T-helper 2 cell treated with Interferon-gamma antibody and Interleukin-4, amounts not matched to agents 5 μg/mL and 100 μg/mL, for 36 hours (primary cell): ENCODE results near the gene IL33.

Source experiments
- DNase-seq: peaks from one replicate; pipeline ENCODE4 v3.0.0; 2021; ENCODE audit warnings: low spot score
- H3K27ac Mint-ChIP-seq: one replicate; pipeline ENCODE4 v1.8.0; 2021; ENCODE audit warnings: mild to moderate bottlenecking, mixed read lengths
- H3K27me3 Mint-ChIP-seq: one replicate; pipeline ENCODE4 v1.8.0; 2021; ENCODE audit warnings: low read depth, mixed read lengths
- H3K36me3 Mint-ChIP-seq: one replicate; pipeline ENCODE4 v1.8.0; 2021; ENCODE audit warnings: low read depth, mixed read lengths
- H3K4me1 Mint-ChIP-seq: one replicate; pipeline ENCODE4 v1.8.0; 2021; ENCODE audit warnings: low read depth, mixed read lengths
- H3K4me3 Mint-ChIP-seq: one replicate; pipeline ENCODE4 v1.8.0; 2022; ENCODE audit warnings: mild to moderate bottlenecking, moderate library complexity, mixed read lengths
- H3K9me3 Mint-ChIP-seq: one replicate; pipeline ENCODE4 v1.8.0; 2021; ENCODE audit warnings: mixed read lengths

IL33 gene

GRCh38 chr9:6229186-6229585, 13.6 kb downstream of the IL33 start:
- Mint-ChIP-seq H3K4me3 (no peak overlapping the region), H3K36me3 (no peaks in the 10 kb centered on the region), H3K9me3 (no peaks in the 10 kb centered on the region), H3K4me1 (no peaks in the 10 kb centered on the region), H3K27ac (no peak overlapping the region), H3K27me3 (peaks cover 7% of the 10 kb centered on the region)
- DNase-seq, result no peak

- no peak overlapping the region for H3K4me3 Mint-ChIP-seq
- H3K27ac Mint-ChIP-seq, result no peak overlapping the region
- no peak for DNase-seq
- no peaks in the 10 kb centered on the region for H3K4me1 Mint-ChIP-seq
- H3K9me3 Mint-ChIP-seq, result no peaks in the 10 kb centered on the region
- no peaks in the 10 kb centered on the region for H3K36me3 Mint-ChIP-seq
- H3K27me3 Mint-ChIP-seq, result peaks cover 7% of the 10 kb centered on the region
Observed at GRCh38 chr9:6229619-6230018, 14.0 kb downstream of the IL33 start.

- no peaks in the 10 kb centered on the region for H3K4me1 Mint-ChIP-seq
- DNase-seq, result no peak
- no peak overlapping the region for H3K27ac Mint-ChIP-seq
- H3K27me3 Mint-ChIP-seq, result peaks cover 6% of the 10 kb centered on the region
- no peaks in the 10 kb centered on the region for H3K9me3 Mint-ChIP-seq
- no peak overlapping the region for H3K4me3 Mint-ChIP-seq
- H3K36me3 Mint-ChIP-seq, result no peaks in the 10 kb centered on the region
Observed at GRCh38 chr9:6230037-6230780, 14.6 kb downstream of the IL33 start.

DNA sequence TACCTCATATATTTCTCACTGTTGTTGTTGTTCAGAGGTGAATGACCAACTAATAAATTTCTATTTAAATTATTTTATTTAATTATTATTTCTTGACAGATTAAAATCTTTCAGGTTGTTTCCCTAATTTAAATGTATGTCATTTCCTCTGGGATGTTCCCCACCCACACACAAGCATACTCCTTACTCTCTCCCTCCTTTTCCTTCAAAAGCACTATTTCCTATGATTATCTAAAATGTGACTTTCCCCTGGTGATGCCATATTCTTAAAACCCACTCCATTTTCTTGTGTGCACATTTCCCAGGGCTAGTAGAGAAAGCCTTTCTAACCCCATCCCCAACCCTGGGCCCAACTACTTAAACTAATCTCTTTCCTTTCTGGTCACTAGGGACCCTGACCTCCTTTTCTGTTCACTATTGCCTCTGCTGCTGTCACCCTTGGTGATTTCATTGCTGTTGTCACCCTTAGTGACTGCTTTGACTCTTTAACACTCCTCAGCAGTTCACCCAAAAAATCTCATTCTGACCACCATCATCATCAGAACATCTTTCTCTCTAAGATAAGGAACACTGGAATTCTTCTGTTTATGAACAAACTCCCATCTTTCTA, 16.8 kb downstream of the IL33 start:
- no peaks in the 10 kb centered on the region for H3K9me3 Mint-ChIP-seq
- H3K36me3 Mint-ChIP-seq, result no peaks in the 10 kb centered on the region
- H3K4me3 Mint-ChIP-seq, result no peak overlapping the region
- H3K27ac Mint-ChIP-seq, result no peak overlapping the region
- DNase-seq, result no peak
- H3K4me1 Mint-ChIP-seq, result no peaks in the 10 kb centered on the region
- peaks cover 2% of the 10 kb centered on the region for H3K27me3 Mint-ChIP-seq

- no peak for DNase-seq
- H3K27me3 Mint-ChIP-seq, result no peaks in the 10 kb centered on the region
- H3K36me3 Mint-ChIP-seq, result no peaks in the 10 kb centered on the region
- no peaks in the 10 kb centered on the region for H3K4me1 Mint-ChIP-seq
- H3K27ac Mint-ChIP-seq, result no peak overlapping the region
- H3K9me3 Mint-ChIP-seq, result no peaks in the 10 kb centered on the region
- H3K4me3 Mint-ChIP-seq, result no peak overlapping the region
Observed at GRCh38 chr9:6234014-6234413, 18.4 kb downstream of the IL33 start.

GRCh38 chr9:6237267-6237666, 21.7 kb downstream of the IL33 start:
- Mint-ChIP-seq H3K4me1 (no peaks in the 10 kb centered on the region), H3K36me3 (no peaks in the 10 kb centered on the region), H3K4me3 (no peak overlapping the region), H3K27me3 (no peaks in the 10 kb centered on the region), H3K9me3 (no peaks in the 10 kb centered on the region), H3K27ac (no peak overlapping the region)
- no peak for DNase-seq

DNA sequence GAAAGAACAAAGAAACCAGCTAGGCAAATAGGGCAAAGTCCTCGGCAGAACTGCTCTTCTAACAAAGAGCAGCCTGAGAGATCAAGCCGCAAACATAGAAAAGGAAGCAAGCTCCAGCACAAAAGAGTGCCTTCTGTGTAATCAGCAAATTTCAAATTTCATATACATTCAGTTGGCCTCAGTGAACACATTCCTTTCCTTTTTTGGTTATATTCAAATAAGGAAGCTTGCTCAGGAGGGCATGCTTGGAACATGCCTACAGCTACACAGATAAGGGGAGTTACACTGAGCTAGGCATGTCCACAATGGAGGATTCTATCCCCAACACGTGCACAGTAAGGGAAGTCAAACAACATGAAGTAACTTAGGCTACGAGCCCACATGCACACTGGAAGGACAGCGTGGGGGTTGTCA, 23.4 kb downstream of the IL33 start:
- Mint-ChIP-seq H3K27me3 (peaks cover 2% of the 10 kb centered on the region), H3K27ac (no peak overlapping the region), H3K4me1 (no peaks in the 10 kb centered on the region), H3K9me3 (no peaks in the 10 kb centered on the region), H3K36me3 (no peaks in the 10 kb centered on the region), H3K4me3 (no peak overlapping the region)
- DNase-seq, result no peak

GRCh38 chr9:6239694-6240093, 24.1 kb downstream of the IL33 start:
- no peaks in the 10 kb centered on the region for H3K9me3 Mint-ChIP-seq
- no peaks in the 10 kb centered on the region for H3K36me3 Mint-ChIP-seq
- no peak overlapping the region for H3K4me3 Mint-ChIP-seq
- no peak for DNase-seq
- H3K27me3 Mint-ChIP-seq, result peaks cover 6% of the 10 kb centered on the region
- H3K27ac Mint-ChIP-seq, result no peak overlapping the region
- no peaks in the 10 kb centered on the region for H3K4me1 Mint-ChIP-seq

GRCh38 chr9:6243746-6244145, 28.1 kb downstream of the IL33 start:
- no peaks in the 10 kb centered on the region for H3K36me3 Mint-ChIP-seq
- no peak overlapping the region for H3K4me3 Mint-ChIP-seq
- no peak overlapping the region for H3K27ac Mint-ChIP-seq
- H3K4me1 Mint-ChIP-seq, result no peaks in the 10 kb centered on the region
- H3K27me3 Mint-ChIP-seq, result peaks cover 8% of the 10 kb centered on the region
- peak; percentile 11 for DNase-seq
- H3K9me3 Mint-ChIP-seq, result no peaks in the 10 kb centered on the region

GRCh38 chr9:6247266-6247665, 31.7 kb downstream of the IL33 start:
- Mint-ChIP-seq H3K4me1 (no peaks in the 10 kb centered on the region), H3K9me3 (no peaks in the 10 kb centered on the region), H3K4me3 (no peak overlapping the region), H3K27me3 (peaks cover 8% of the 10 kb centered on the region), H3K27ac (no peak overlapping the region), H3K36me3 (no peaks in the 10 kb centered on the region)
- no peak for DNase-seq

- H3K9me3 Mint-ChIP-seq, result no peaks in the 10 kb centered on the region
- no peaks in the 10 kb centered on the region for H3K4me1 Mint-ChIP-seq
- no peak for DNase-seq
- H3K36me3 Mint-ChIP-seq, result no peaks in the 10 kb centered on the region
- peaks cover 7% of the 10 kb centered on the region for H3K27me3 Mint-ChIP-seq
- no peak overlapping the region for H3K4me3 Mint-ChIP-seq
- H3K27ac Mint-ChIP-seq, result no peak overlapping the region
Observed at GRCh38 chr9:6268826-6269397, 53.3 kb downstream of the IL33 start.

DNA sequence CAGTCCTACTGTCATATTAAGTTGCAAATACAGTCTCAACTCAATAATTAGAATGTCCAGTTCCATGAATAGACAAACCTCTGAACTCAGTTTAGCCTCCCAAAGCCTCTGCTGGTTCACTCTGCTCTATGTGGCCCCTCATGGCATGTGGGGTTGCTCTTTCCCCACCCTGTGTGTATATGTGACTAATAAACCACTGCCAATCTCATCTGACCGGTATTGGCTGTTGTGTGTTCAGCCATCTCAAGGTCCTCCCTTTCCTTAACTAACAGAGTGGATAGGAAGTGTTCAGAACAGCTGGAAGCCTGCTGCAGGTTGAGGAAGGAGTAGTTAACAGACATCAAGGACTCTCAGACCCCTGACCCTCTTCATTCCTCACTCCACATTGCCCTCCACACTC, 55.3 kb downstream of the IL33 start:
- H3K27me3 Mint-ChIP-seq, result peaks cover 15% of the 10 kb centered on the region
- no peaks in the 10 kb centered on the region for H3K4me1 Mint-ChIP-seq
- DNase-seq, result no peak
- no peak overlapping the region for H3K4me3 Mint-ChIP-seq
- no peaks in the 10 kb centered on the region for H3K36me3 Mint-ChIP-seq
- H3K27ac Mint-ChIP-seq, result no peak overlapping the region
- H3K9me3 Mint-ChIP-seq, result no peaks in the 10 kb centered on the region

DNA sequence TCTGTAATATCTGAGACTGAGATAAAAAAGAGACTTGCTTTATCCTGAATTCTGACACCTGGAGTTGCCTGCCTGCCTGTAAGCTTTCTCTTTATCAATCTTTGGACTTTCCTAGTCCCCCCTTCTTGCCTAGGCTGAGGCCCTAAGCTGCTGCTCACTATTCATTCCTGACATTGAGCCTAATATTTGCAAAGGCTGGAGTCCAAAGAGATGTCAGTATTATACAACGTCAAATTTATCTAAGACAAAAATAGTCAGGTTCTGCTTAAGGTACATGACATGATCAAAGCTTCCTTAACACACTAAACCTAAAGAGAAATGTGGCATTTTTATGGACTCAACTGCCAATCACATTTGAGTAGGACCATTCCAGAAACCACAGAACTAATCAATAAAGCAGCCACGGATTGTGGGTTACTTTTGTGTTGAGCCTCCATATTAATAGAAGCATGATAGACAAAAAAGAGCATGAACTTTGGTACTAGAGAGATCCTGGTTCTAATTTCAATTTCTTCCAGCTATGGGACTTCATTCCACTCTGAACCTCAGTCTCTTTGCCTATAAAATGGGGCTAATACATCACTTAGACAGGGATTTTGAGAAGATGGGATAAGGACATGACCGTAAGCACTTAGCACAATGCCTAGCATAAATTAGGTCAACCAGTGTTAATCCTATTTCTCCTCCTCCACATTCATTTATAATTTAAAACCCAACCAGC, 56.1 kb downstream of the IL33 start:
- no peaks in the 10 kb centered on the region for H3K36me3 Mint-ChIP-seq
- H3K9me3 Mint-ChIP-seq, result no peaks in the 10 kb centered on the region
- no peaks in the 10 kb centered on the region for H3K4me1 Mint-ChIP-seq
- H3K27me3 Mint-ChIP-seq, result peaks cover 15% of the 10 kb centered on the region
- DNase-seq, result no peak
- no peak overlapping the region for H3K27ac Mint-ChIP-seq
- H3K4me3 Mint-ChIP-seq, result no peak overlapping the region

DNA sequence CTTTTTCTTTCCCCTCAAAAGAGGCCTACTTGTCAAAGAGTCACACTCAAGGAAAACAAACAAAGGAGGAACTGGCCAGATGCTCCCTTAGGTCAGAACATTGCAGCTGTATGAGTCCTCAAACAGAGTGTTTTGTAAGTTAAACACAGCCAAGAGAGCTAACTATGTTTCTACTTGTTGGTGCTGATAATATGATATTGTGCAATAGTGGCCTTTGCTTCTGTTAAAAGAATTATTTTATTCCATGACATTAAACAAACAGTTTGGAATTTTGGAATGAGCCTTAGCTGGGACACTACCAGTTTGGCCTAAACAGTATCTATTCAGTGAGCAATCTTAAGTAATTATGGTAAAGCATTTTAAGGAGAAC, 56.6 kb downstream of the IL33 start:
- Mint-ChIP-seq H3K9me3 (no peaks in the 10 kb centered on the region), H3K27ac (no peak overlapping the region), H3K4me3 (no peak overlapping the region), H3K27me3 (peaks cover 15% of the 10 kb centered on the region), H3K4me1 (no peaks in the 10 kb centered on the region), H3K36me3 (no peaks in the 10 kb centered on the region)
- DNase-seq, result no peak
